ENCODE data around the gene HKDC1. TPM values are rescaled to one million over a fixed set of nuclear protein-coding genes. Genes with fewer than 3 reads are reported as not detected.
A peak's percentile ranks its signal among the peaks of the same experiment; 100 is the strongest.

The HKDC1 gene
- total RNA-seq, 1 experiment from 2014 or later: 0.68 TPM

DNA sequence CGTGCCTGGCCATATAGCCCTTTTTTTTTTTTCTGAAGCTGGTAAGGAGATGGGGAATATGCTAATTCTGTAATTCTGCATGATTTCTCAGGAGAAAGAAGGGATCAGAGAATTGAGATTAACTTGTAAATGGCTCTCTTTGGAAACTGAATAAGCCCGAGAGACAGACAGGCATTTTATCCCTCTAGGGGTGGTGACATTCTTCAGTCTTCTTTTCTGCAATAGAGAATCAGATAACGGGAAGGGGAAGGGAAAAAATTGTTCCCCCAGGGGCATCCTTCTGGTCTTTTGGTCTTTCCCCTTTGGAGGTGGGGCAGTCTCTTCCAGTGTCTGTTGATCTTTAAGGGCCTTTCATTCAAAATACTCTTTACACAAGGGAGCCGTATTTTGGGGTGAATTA lies 92.4 kb downstream of the HKDC1 start:
- CTCF ChIA-PET: no interaction called here
- TF ChIP-seq, protein P1, sequence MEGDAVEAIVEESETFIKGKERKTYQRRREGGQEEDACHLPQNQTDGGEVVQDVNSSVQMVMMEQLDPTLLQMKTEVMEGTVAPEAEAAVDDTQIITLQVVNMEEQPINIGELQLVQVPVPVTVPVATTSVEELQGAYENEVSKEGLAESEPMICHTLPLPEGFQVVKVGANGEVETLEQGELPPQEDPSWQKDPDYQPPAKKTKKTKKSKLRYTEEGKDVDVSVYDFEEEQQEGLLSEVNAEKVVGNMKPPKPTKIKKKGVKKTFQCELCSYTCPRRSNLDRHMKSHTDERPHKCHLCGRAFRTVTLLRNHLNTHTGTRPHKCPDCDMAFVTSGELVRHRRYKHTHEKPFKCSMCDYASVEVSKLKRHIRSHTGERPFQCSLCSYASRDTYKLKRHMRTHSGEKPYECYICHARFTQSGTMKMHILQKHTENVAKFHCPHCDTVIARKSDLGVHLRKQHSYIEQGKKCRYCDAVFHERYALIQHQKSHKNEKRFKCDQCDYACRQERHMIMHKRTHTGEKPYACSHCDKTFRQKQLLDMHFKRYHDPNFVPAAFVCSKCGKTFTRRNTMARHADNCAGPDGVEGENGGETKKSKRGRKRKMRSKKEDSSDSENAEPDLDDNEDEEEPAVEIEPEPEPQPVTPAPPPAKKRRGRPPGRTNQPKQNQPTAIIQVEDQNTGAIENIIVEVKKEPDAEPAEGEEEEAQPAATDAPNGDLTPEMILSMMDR (IDR thresholded peaks at IDR 0.05; ENCODE audit: unreplicated experiment): no peak
- no TSS peak for BruUV-seq (replicated peaks)
- DNase-seq (ENCODE audit: unreplicated experiment): no peak
- intact Hi-C loops (cut with micrococcal nuclease): no loop called here
- H3K27me3 Mint-ChIP-seq (ENCODE audit: insufficient read depth, unreplicated experiment): no peaks in the 10 kb centered on the region
- H3K27ac Mint-ChIP-seq (ENCODE audit: low read depth, unreplicated experiment): no peak overlapping the region
- POLR2A ChIA-PET: no interaction called here
- H3K4me1 Mint-ChIP-seq (ENCODE audit: insufficient read depth, unreplicated experiment): peaks cover 16% of the 10 kb centered on the region
- H3K9me3 Mint-ChIP-seq (ENCODE audit: unreplicated experiment): no peaks in the 10 kb centered on the region
- no peaks in the 10 kb centered on the region for H3K36me3 Mint-ChIP-seq (ENCODE audit: insufficient read depth, unreplicated experiment)
- H3K4me3 Mint-ChIP-seq (ENCODE audit: unreplicated experiment): no peak overlapping the region

DNA sequence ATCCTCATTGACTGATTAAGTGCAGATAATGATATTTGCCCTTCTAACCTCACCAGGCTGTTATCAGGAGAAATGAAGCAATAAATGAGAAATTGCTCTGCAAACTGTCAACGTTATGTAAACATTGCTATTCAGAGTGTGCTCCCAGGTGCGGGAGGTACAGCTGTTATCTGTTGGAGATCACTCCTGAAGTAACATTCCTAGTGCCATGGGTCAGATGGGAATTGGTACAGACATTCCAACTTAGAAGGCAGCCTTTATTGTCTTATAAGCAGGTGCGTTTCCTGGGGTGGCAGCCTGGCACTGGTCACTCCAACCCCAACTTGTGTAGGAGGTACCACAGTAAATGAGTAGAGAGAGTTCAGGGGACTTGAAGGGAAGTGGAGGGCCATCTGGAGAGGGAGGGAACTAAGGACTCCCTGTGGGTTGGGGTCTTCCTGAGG lies 95.0 kb downstream of the HKDC1 start:
- no TSS peak for BruUV-seq (replicated peaks)
- TF ChIP-seq, protein P1 (IDR thresholded peaks at IDR 0.05; ENCODE audit: unreplicated experiment): no peak

DNA sequence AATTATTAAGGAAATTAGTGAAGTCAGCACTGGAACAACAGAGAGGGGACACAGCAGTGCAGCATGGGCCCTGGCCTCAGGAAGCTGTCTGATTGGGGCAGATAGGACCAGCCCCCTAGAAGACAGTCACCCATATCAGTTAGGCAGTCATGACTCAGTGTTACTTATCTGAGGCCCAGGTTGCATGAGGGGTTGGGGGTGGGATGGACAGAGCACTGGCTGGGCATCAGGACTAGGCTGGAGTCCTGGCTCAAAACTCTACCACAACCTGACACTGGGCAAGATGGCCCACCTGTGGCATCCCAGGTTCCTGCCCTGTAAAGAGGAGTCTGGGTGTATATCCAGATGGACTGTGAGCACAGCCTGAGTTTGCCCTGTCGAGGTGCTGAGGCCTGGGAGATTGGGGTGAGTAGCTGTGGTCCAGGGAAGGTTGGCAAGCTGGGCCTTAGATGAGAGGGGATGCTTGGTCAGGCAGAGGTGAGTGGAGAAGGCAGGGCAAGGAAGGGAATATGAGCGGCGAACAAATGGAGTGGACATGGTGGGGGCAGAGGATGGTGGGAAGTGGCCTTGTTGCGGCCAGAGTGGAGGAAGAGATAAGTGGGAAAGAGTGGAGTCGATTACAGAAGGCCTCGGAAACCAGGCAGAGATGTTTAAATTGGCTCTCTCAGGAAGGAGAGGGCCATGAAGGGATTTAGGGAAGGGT lies 95.6 kb downstream of the HKDC1 start:
- H3K27me3 Mint-ChIP-seq (ENCODE audit: insufficient read depth, unreplicated experiment): no peaks in the 10 kb centered on the region
- intact Hi-C loops (cut with micrococcal nuclease): loop anchor here (5.0 kb wide), 1 partner anchor 47 kb away; no protein-coding TSS in a partner anchor
- no TSS peak for BruUV-seq (replicated peaks)
- no peak overlapping the region for H3K4me3 Mint-ChIP-seq (ENCODE audit: unreplicated experiment)
- CTCF ChIA-PET: no interaction called here
- no peak for DNase-seq (ENCODE audit: unreplicated experiment)
- H3K9me3 Mint-ChIP-seq (ENCODE audit: unreplicated experiment): no peaks in the 10 kb centered on the region
- H3K4me1 Mint-ChIP-seq (ENCODE audit: insufficient read depth, unreplicated experiment): peaks cover 21% of the 10 kb centered on the region
- TF ChIP-seq, protein P1 (IDR thresholded peaks at IDR 0.05; ENCODE audit: unreplicated experiment): no peak
- H3K27ac Mint-ChIP-seq (ENCODE audit: low read depth, unreplicated experiment): peak overlapping the region; percentile 65
- POLR2A ChIA-PET: interaction anchor here (1.0 to 13.3 kb wide), 5 partner anchors 11 to 60 kb away, joined by 4 to 282 read pairs (median 48); no protein-coding TSS in a partner anchor
- peaks cover 7% of the 10 kb centered on the region for H3K36me3 Mint-ChIP-seq (ENCODE audit: insufficient read depth, unreplicated experiment)

More for the DNA sequence above, 95.0 kb downstream of the HKDC1 start:
- Mint-ChIP-seq H3K4me3 (ENCODE audit: unreplicated experiment) (no peak overlapping the region), H3K27me3 (ENCODE audit: insufficient read depth, unreplicated experiment) (no peaks in the 10 kb centered on the region), H3K9me3 (ENCODE audit: unreplicated experiment) (no peaks in the 10 kb centered on the region), H3K36me3 (ENCODE audit: insufficient read depth, unreplicated experiment) (peaks cover 6% of the 10 kb centered on the region), H3K27ac (ENCODE audit: low read depth, unreplicated experiment) (no peak overlapping the region), H3K4me1 (ENCODE audit: insufficient read depth, unreplicated experiment) (peaks cover 21% of the 10 kb centered on the region)
- CTCF ChIA-PET: interaction anchor here (0.7 kb wide), 1 partner anchor 61 kb away, joined by 6 read pairs; no protein-coding TSS in a partner anchor
- POLR2A ChIA-PET: interaction anchor here (5.8 to 6.2 kb wide), 2 partner anchors 12 to 46 kb away, joined by 44 to 76 read pairs; no protein-coding TSS in a partner anchor
- no peak for DNase-seq (ENCODE audit: unreplicated experiment)
- intact Hi-C loops (cut with micrococcal nuclease): loop anchor here (5.0 kb wide), 1 partner anchor 47 kb away; no protein-coding TSS in a partner anchor

DNA sequence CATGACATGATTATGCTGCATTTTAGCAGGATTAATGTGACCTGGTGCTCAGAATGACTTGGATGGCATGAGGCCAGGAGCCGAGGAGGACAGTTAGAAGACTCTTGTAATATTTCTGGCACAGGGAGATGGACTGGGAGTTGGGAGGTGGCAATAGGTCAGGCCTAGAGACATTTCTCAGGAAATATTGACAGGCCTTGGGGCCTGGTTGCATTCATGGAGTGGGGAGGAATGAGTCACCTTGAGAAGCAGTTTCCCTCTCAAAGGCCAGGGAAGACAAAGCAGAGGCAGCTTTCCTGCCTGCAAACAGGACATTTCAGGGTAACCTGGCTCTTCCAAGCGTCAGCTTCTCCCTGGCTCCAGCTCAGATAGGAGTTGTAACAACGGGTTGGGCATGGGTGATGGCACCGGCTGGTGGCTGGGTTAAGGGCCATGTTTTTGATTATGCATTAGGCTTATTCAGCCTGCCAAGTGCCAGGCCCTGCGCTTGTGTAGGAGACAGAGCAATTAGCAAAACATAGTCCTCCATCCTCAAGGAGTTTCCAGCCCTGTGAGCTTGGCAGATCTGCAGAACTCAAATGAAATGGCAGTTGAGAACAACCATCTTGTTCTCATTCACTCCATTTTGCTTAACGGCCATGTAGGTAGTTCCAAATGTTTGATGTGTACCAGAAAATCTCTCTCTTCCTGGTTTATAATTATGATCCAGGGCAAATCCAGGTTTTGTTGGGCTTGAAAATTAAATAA lies 96.4 kb downstream of the HKDC1 start:
- H3K4me3 Mint-ChIP-seq (ENCODE audit: unreplicated experiment): no peak overlapping the region
- POLR2A ChIA-PET: interaction anchor here (1.0 to 13.3 kb wide), 7 partner anchors 11 to 59 kb away, joined by 3 to 282 read pairs (median 44); no protein-coding TSS in a partner anchor
- H3K36me3 Mint-ChIP-seq (ENCODE audit: insufficient read depth, unreplicated experiment): peaks cover 7% of the 10 kb centered on the region
- no TSS peak for BruUV-seq (replicated peaks)
- intact Hi-C loops (cut with micrococcal nuclease): loop anchor here (5.0 kb wide), 1 partner anchor 46 kb away; no protein-coding TSS in a partner anchor
- CTCF ChIA-PET: interaction anchor here (1.1 to 2.1 kb wide), 4 partner anchors 21 to 91 kb away, joined by 3 to 7 read pairs (median 4); no protein-coding TSS in a partner anchor
- peaks cover 26% of the 10 kb centered on the region for H3K4me1 Mint-ChIP-seq (ENCODE audit: insufficient read depth, unreplicated experiment)
- H3K27me3 Mint-ChIP-seq (ENCODE audit: insufficient read depth, unreplicated experiment): no peaks in the 10 kb centered on the region
- TF ChIP-seq, protein P1 (IDR thresholded peaks at IDR 0.05; ENCODE audit: unreplicated experiment): no peak
- peak; percentile 77 for DNase-seq (ENCODE audit: unreplicated experiment)
- peak overlapping the region; percentile 65 for H3K27ac Mint-ChIP-seq (ENCODE audit: low read depth, unreplicated experiment)
- no peaks in the 10 kb centered on the region for H3K9me3 Mint-ChIP-seq (ENCODE audit: unreplicated experiment)

Data from MCF 10A (cell line).